Measurements from ENCODE around the gene EML2.

Gene EML2

GRCh38 chr19:45601115-45601514 is 38.1 kb downstream of the EML2 start:
- H3K4me1 ChIP-seq (ENCODE audit: control insufficient read depth, insufficient read depth, low read length), result no peaks in the 10 kb centered on the region
- ChIA-PET CTCF (interaction anchor here (0.5 to 1.4 kb wide), 2 partner anchors 14 to 42 kb away, joined by 3 to 11 read pairs; no protein-coding TSS in a partner anchor), POLR2A (no interaction called here)
- no peaks in the 10 kb centered on the region for H3K36me3 ChIP-seq (ENCODE audit: control insufficient read depth in 2 of 2, insufficient read depth in 1 of 2, low read length in 2 of 2)
- H3K9me3 ChIP-seq (ENCODE audit: control insufficient read depth, insufficient read depth, low read depth, low read length), result no peaks in the 10 kb centered on the region
- TF ChIP-seq ZNF140 (tag by site-specific recombination; IDR thresholded peaks at IDR 0.05), result no peak
- TF ChIP-seq ZNF121 (tag by site-specific recombination; IDR thresholded peaks at IDR 0.05), result no peak
- no peak for TF ChIP-seq PATZ1 (tag by site-specific recombination; IDR thresholded peaks at IDR 0.05)
- TF ChIP-seq MEIS1 (CRISPR knock-in tag; IDR thresholded peaks at IDR 0.05; ENCODE audit: borderline replicate concordance), result no peak
- 0 out of 2 replicates have a peak, but pooled peaks have one; percentile 27 for TF ChIP-seq IKZF3 (tag by site-specific recombination; IDR thresholded peaks at IDR 0.05)
- TF ChIP-seq GLI2 (tag by site-specific recombination; IDR thresholded peaks at IDR 0.05; ENCODE audit: borderline replicate concordance, low read depth), result no peak
- no peak overlapping the region for H3K27ac ChIP-seq (ENCODE audit: extremely low read depth, low read depth, low read length)
- H3K4me3 ChIP-seq (ENCODE audit: low read depth, low read length), result no peak overlapping the region

- POLR2A ChIA-PET, result no interaction called here
- H3K9me3 ChIP-seq (ENCODE audit: control insufficient read depth, insufficient read depth, low read depth, low read length), result no peaks in the 10 kb centered on the region
- CTCF ChIA-PET, result interaction anchor here (0.5 to 1.4 kb wide), 3 partner anchors 15 to 42 kb away, joined by 3 to 11 read pairs (median 3); no protein-coding TSS in a partner anchor
Measured at GRCh38 chr19:45600340-45600885, 38.8 kb downstream of the EML2 start.

GRCh38 chr19:45599286-45599685 is 39.9 kb downstream of the EML2 start:
- Histone ChIP-seq H3K4me1 (ENCODE audit: control insufficient read depth, insufficient read depth, low read length) (no peaks in the 10 kb centered on the region), H3K27ac (ENCODE audit: extremely low read depth, low read depth, low read length) (no peak overlapping the region), H3K4me3 (ENCODE audit: low read depth, low read length) (no peak overlapping the region), H3K9me3 (ENCODE audit: control insufficient read depth, insufficient read depth, low read depth, low read length) (no peaks in the 10 kb centered on the region), H3K36me3 (ENCODE audit: control insufficient read depth in 2 of 2, insufficient read depth in 1 of 2, low read length in 2 of 2) (no peaks in the 10 kb centered on the region)
- ChIA-PET POLR2A (interaction anchor here (0.6 kb wide), 1 partner anchor 100 kb away, joined by 9 read pairs; no protein-coding TSS in a partner anchor), CTCF (interaction anchor here (0.7 to 1.6 kb wide), 2 partner anchors 41 to 170 kb away, joined by 3 to 4 read pairs; partner anchors contain the start of gene SIX5)
- peak; percentile 54; the same call in 1 of the 2 replicates for TF ChIP-seq ZBTB48 (tag by site-specific recombination; IDR thresholded peaks at IDR 0.05)
- TF ChIP-seq YY2 (tag by site-specific recombination; IDR thresholded peaks at IDR 0.05), result no peak
- peak; percentile 46; the same call in 1 of the 2 replicates for TF ChIP-seq ZNF398 (tag by site-specific recombination; IDR thresholded peaks at IDR 0.05)
- no peak for TF ChIP-seq ZNF660 (tag by site-specific recombination; IDR thresholded peaks at IDR 0.05)

More at GRCh38 chr19:45600340-45600885, 38.8 kb downstream of the EML2 start:
- H3K4me1 ChIP-seq (ENCODE audit: control insufficient read depth, insufficient read depth, low read length), result no peaks in the 10 kb centered on the region
- H3K36me3 ChIP-seq (ENCODE audit: control insufficient read depth in 2 of 2, insufficient read depth in 1 of 2, low read length in 2 of 2), result no peaks in the 10 kb centered on the region
- TF ChIP-seq INSM2 (tag by site-specific recombination; IDR thresholded peaks at IDR 0.05) (no peak), ZNF398 (tag by site-specific recombination; IDR thresholded peaks at IDR 0.05) (peak; percentile 49; the same call in 1 of the 2 replicates), ZNF660 (tag by site-specific recombination; IDR thresholded peaks at IDR 0.05) (no peak), ZNF548 (tag by site-specific recombination; IDR thresholded peaks at IDR 0.05) (peak; percentile 55; the same call in 1 of the 2 replicates), ZNF114 (tag by site-specific recombination; IDR thresholded peaks at IDR 0.05) (0 out of 2 replicates have a peak, but pooled peaks have one; percentile 59)
- no peak overlapping the region for H3K4me3 ChIP-seq (ENCODE audit: low read depth, low read length)
- H3K27ac ChIP-seq (ENCODE audit: extremely low read depth, low read depth, low read length), result no peak overlapping the region
